Nephron progenitor cell (in vitro differentiated cells): ENCODE data around the gene KIAA1755.

Experiments used
- DNase-seq: peaks from one replicate; pipeline ENCODE4 v3.0.0; 2021
- H3K27ac Mint-ChIP-seq: 2 replicates; pipeline ENCODE4 v1.8.0; 2021; ENCODE audit warnings: mild to moderate bottlenecking, moderate library complexity, mixed read lengths
- H3K27me3 Mint-ChIP-seq: 2 replicates; pipeline ENCODE4 v1.8.0; 2021; ENCODE audit warnings: mild to moderate bottlenecking, low read depth, mixed read lengths; ENCODE audit not compliant: poor library complexity
- H3K36me3 Mint-ChIP-seq: 2 replicates; pipeline ENCODE4 v1.8.0; 2021; ENCODE audit warnings: low read depth, mixed read lengths
- H3K4me1 Mint-ChIP-seq: 2 replicates; pipeline ENCODE4 v1.8.0; 2021; ENCODE audit warnings: mixed read lengths
- H3K4me3 Mint-ChIP-seq: 2 replicates; pipeline ENCODE4 v1.8.0; 2021; ENCODE audit warnings: mild to moderate bottlenecking, moderate library complexity, mixed read lengths
- H3K9me3 Mint-ChIP-seq: 2 replicates; pipeline ENCODE4 v1.8.0; 2021; ENCODE audit warnings: mild to moderate bottlenecking, moderate library complexity, mixed read lengths
- CTCF ChIP-seq: fragments of 200-600 bp; sonication (generic); IDR thresholded peaks from 2 replicates; pipeline ENCODE4 v1.5.0; 2021; ENCODE audit warnings: antibody characterized with exemption

The KIAA1755 gene

GRCh38 chr20:38167328-38167850 is 93.1 kb downstream of the KIAA1755 start:
- Mint-ChIP-seq H3K4me3 (no peak overlapping the region), H3K27me3 (peaks cover 16% of the 10 kb centered on the region), H3K36me3 (no peaks in the 10 kb centered on the region), H3K9me3 (no peaks in the 10 kb centered on the region), H3K27ac (no peak overlapping the region), H3K4me1 (peaks cover 32% of the 10 kb centered on the region)
- TF ChIP-seq CTCF = no peak
- no peak for DNase-seq

GRCh38 chr20:38166703-38167233 is 93.8 kb downstream of the KIAA1755 start:
- DNase-seq = no peak
- Mint-ChIP-seq H3K36me3 (no peaks in the 10 kb centered on the region), H3K27ac (no peak overlapping the region), H3K4me1 (peaks cover 26% of the 10 kb centered on the region), H3K27me3 (peaks cover 16% of the 10 kb centered on the region), H3K4me3 (no peak overlapping the region), H3K9me3 (no peaks in the 10 kb centered on the region)
- no peak for TF ChIP-seq CTCF

GRCh38 chr20:38165966-38166702 is 94.4 kb downstream of the KIAA1755 start:
- Mint-ChIP-seq H3K4me1 (peaks cover 22% of the 10 kb centered on the region), H3K4me3 (peak overlapping the region; percentile 66), H3K27me3 (peaks cover 19% of the 10 kb centered on the region), H3K9me3 (no peaks in the 10 kb centered on the region), H3K27ac (no peak overlapping the region), H3K36me3 (no peaks in the 10 kb centered on the region)
- no peak for TF ChIP-seq CTCF
- no peak for DNase-seq

- Mint-ChIP-seq H3K9me3 (no peaks in the 10 kb centered on the region), H3K27me3 (peaks cover 19% of the 10 kb centered on the region), H3K4me3 (peak within 1 kb of the TSS; percentile 66), H3K36me3 (no peaks in the 10 kb centered on the region), H3K27ac (no peak within 1 kb of the TSS), H3K4me1 (peaks cover 15% of the 10 kb centered on the region)
- TF ChIP-seq CTCF = peak; percentile 76
- DNase-seq = peak; percentile 84
Observed at GRCh38 chr20:38165089-38165965, 95.2 kb downstream of the KIAA1755 start, which contains the start of gene TGM2. TSS of gene TGM2 (minus strand) at chr20:38165270. CDS start at chr20:38165198, 72 bp downstream.

GRCh38 chr20:38164624-38165088 is 95.9 kb downstream of the KIAA1755 start:
- Mint-ChIP-seq H3K4me3 (peak overlapping the region; percentile 60), H3K36me3 (no peaks in the 10 kb centered on the region), H3K27me3 (peaks cover 19% of the 10 kb centered on the region), H3K27ac (no peak overlapping the region), H3K4me1 (peaks cover 15% of the 10 kb centered on the region), H3K9me3 (no peaks in the 10 kb centered on the region)
- no peak for TF ChIP-seq CTCF
- no peak for DNase-seq
